ENCODE data around the gene SEC22A. TPM values are rescaled to one million over a fixed set of nuclear protein-coding genes. Genes with fewer than 3 reads are reported as not detected.

Gene SEC22A
- total RNA-seq, 1 donor from 2014 or later: 11.6 TPM

DNA sequence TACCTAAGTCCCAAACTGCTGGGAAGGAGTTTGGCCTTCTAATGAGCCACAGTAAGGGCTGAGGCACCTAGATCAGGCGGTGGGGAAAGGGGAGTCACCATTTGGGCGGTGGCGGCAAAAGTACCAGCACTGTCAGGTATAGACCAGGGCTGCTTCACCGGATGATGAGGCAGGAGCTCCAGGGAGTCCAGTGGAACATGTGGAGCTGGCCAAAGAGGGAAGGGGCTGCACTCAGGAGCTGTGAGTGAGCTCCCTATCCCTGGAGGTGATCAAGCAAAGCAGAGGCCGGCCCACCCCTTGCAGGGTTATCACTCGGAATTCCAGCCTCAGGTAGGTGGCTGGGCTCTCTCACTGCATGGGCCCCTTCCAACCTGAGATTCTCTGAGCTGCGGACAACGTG, 108.4 kb downstream of the SEC22A start:
- ATAC-seq: no peak

DNA sequence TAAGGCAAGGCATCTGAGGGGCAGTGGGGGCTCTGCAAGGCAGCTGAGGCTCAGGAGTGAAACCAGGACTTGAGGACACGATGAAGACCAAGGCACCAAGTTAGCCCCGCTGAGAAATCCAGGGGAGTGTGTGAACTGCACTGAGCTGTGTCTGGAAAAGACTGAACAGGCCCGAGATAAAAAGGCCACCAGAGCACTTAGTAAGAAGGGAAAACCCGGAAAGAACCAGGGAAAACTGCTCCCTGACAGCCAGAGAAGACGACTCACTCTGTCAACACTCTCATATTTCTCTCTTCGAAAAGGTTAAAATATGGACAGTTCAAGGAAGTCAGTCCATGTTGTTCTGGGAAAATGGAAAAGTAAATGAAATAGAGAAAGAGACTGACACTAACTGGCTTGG, 109.0 kb downstream of the SEC22A start:
- no peak for ATAC-seq

DNA sequence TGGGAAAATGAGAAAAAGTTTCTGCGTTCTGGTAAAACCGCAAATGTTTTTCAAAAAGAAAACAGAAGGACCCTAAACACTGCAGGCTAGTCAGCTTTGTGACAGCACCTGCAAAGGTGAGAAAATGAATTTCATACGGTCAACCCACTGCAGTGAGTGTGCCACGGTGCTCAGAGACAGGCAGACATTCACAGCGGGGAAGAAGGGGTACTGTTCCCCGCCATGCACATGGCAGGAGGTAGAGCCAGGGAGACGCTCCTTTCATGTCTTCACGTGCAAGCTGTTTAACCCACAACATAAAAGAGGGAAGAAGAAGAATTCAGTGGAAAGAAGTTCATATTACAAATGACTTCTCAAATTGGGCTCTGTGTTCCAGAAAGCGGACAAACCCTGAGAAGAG, 109.5 kb downstream of the SEC22A start:
- ATAC-seq: no peak

GRCh38 chr3:123312331-123313265, 110.9 kb downstream of the SEC22A start:
- no peak for ATAC-seq

- ATAC-seq: no peak
Observed at GRCh38 chr3:123313889-123314288, 112.1 kb downstream of the SEC22A start.

DNA sequence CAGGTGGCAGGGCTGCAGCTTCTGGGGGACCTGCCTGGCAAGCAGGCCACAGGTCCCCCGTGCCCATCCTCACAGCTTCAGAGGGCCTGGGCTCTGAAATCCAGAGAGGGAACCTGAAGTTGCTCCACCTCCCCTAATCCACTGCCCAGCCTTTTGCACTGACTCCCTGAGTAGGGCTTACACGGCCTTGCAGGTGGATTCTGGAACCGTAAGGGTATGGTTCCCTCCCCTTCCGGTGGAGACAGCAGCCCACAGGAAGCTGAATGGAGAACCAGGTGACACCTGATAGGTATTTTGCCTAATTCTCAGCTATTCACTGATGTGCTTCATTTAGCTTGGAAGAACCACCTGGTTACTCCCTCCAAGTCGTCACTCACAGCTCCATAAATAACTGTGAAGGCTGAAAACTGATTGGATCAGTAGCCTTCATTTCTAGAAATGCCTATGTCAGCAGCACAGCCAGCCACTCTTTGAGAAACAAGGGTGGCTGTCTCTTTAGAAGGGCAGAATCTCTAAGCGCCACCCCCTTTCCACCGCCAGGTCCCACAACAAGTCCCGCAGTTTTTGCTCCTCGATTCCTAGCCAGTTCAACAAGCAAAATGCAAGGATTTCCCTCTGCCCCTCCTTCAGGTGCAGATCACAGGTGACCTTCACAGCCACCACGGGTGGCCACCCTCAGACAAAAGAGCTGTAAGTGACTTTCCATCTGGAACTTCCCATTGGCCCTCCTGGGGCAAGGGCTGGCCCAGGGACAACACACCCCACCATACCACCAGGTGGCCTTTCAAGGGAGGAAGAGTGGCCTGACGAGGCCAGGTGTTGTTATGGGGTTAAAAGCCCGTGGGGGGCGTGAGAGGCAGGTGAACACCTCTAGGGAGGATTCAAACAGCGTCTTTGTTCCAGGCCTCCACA, 112.9 kb downstream of the SEC22A start:
- no peak for ATAC-seq

- ATAC-seq: no peak
Observed at GRCh38 chr3:123315271-123315595, 113.5 kb downstream of the SEC22A start.

- no peak for ATAC-seq
Observed at GRCh38 chr3:123317716-123318115, 116.0 kb downstream of the SEC22A start.

- ATAC-seq: no peak
Observed at GRCh38 chr3:123318374-123318773, 116.6 kb downstream of the SEC22A start.

- ATAC-seq: no peak
Observed at GRCh38 chr3:123319760-123320159, 118.0 kb downstream of the SEC22A start.

DNA sequence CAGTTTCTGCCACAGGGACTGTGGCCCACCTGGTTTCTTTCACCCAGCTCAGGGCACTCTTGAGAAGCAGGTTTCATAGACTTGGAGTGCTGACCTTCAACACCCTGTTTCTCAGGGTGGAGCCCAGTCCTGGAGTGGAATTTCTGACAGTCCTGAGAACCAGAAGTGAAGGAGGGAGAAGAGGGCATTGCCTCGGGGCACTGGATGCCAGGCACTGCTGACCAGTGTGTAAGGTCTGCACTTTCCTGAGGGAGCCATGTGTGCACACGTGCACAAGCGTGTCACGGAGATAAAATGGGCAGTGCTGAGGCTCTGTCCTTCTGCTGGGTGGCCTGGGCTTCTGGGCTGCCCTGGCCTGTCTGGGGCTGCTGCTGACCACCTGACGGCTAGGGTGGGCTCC, 118.5 kb downstream of the SEC22A start:
- no peak for ATAC-seq

GRCh38 chr3:123321806-123322205, 120.1 kb downstream of the SEC22A start:
- no peak for ATAC-seq

DNA sequence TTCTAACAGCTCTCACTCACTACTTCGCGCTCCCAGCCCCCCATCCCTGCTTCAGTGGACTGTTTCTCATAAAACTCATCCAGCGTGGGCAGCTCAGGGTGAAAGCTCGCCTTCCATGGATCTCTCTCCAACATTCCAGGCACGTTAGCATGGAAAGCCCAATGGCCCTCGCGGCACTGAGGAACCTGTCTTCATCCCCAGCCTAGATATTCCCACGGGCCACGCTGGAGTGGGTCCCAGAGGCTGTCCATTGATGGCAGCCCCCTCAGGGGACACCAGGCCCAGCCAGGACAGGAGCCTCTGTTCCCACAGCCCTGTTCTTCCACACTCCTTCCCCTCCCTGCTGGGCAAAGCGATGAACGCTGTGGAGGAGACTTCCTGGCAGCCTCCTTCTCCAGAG, 121.1 kb downstream of the SEC22A start:
- no peak for ATAC-seq

Other genes starting within 250 kb of the SEC22A start
- gene SEMA5B, start 174.2 kb upstream of the SEC22A start, total RNA-seq: not detected
- 6.7 TPM for gene PDIA5, start 134.9 kb upstream of the SEC22A start, total RNA-seq
- gene ADCY5, start 247.1 kb downstream of the SEC22A start, total RNA-seq: 2.7 TPM

All from esophagus mucosa (tissue), 1 donor.